GM21529 (cell line): ENCODE measurements around the gene KCNJ3.

Experiments
- ATAC-seq: cut with Tn5 transposase; IDR thresholded peaks from one replicate; pipeline ENCODE4 v1.9.1; 2021; ENCODE audit not compliant: unreplicated experiment

KCNJ3 gene

DNA sequence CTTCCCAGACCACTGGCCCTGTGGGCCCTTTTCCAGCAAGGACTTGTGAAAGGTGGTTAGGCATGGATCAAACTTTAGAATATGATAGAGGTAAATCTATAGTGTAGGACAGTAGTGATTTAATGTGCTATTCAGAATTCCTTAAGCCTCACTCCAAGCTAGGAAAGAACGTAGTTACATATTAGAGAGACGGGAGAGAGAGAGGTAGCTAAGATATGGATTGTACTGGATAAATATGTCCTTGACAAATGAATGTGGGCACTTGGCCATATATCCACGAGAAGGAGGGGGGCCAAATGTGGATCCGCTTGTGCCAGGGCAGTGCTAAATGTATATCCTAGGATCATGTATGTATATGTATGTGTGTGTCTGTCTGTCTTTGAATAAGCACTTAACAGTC lies 6.5 kb downstream of the KCNJ3 start:
- ATAC-seq = no peak

DNA sequence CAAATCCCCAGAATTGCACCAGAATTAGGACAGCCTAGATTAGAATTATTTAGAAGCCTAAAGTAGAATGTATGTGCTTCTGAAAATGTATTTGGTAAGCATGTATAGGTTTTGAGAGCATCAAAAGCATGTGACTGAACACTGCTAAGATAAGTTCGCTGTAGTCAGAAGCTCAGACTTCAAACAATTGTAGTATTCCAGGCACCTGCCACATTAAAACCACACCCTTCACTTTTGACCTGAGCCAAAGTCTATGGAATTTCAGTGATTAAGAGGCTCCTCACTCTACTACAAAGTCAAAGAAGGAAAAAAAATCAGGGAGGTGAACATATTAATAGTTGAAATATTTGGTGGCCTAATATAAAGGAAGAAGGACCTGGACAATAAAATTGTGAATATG lies 8.2 kb downstream of the KCNJ3 start:
- ATAC-seq = no peak

DNA sequence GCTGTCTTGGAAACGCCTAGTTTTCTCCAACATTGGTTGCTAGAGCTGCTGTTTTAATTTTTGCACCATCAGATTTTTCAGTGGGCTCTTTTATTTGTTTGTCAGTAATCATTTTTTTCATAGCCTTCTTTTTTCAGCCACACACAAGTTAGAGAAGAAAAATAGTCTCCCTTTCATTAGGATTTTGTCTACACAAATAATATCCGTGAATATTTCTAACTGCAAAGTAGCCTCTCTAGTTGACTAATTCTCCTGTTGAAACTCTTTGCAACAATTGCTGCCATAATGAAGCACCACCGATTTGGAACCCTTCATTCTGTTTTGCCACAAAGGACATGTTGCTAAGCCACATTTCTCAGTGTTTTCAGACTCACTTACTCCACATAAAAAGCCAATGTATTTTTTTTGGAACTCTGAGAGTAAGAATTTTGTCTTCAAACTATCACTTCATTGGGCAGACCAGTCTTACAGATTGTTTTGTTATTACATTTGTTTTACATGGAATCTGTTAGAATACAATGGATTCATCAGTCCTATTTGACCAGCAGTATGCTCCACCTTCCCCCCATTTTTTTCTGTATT lies 9.6 kb downstream of the KCNJ3 start:
- no peak for ATAC-seq

DNA sequence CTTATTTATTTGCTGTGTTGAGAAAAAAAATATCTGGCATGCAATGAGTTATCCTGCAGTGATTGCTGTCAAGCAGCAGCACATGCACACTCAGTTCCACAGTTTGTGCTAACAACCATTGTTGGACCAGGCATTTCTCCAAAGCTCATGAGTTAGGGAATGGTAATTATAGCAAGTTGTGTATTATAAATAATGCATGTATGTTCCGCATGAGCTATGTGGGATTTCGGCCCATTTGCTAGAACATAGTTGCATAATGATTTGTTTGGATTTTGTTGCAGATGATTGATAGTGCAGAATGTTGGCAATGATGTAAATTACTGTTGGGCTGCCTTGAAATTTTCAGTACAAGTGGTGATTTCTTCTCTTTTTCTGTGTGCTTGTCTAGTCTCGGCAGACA lies 10.7 kb downstream of the KCNJ3 start:
- no peak for ATAC-seq

DNA sequence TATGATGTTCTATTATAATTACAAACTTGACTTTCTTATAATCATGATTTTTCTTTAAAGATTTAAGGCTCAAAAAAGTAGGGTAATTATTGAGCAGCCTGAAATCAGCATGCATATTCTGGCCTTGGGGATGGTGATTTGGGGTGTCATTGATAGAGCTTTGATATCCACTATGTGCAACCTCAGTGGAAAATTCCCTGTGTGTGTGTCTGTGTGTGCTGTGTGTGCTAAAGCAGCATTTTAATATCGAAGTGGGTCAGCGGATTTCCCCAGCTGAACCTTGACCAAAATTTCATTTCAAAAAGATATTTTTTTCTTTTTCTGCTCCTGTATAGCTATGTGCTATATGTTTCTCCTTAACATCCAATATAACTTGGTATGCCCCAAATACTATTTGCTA lies 11.6 kb downstream of the KCNJ3 start:
- no peak for ATAC-seq

DNA sequence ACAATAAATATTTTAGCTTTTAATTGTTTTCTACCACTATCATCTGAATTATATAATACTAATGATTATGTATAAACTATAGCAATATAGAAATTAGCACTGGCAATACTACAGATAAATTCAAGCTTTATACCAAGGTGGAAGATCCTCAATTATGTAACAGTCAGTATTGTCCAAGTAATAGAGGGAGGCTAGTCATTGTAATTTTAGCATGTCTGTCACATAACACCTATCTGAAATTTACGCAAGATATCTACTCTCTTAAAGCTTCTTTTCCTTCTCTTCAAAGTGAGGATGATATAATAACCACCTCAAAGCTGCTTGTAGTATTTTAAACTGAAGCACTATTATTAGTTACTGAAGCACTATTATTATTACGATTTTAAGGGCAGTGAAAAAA lies 12.2 kb downstream of the KCNJ3 start:
- no peak for ATAC-seq

DNA sequence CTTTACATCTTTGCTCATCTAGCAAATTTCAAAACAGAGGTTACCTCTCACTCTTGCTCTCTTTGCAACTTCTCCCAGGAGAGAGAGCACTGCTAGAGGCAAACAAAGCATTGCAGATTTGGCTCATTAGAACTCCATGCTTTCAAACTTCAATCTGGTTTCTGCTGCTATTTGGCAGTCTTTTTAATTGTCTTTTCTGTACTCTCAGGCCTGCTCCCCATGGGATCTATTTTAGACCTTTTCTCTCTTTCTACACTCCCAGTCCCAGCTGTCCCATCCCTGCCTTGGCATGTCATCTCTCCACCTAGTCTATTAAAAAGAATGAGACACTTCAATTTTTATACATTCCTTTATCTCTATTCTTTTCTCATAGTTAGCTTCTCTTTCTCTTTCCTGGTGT lies 15.2 kb downstream of the KCNJ3 start:
- ATAC-seq = no peak

DNA sequence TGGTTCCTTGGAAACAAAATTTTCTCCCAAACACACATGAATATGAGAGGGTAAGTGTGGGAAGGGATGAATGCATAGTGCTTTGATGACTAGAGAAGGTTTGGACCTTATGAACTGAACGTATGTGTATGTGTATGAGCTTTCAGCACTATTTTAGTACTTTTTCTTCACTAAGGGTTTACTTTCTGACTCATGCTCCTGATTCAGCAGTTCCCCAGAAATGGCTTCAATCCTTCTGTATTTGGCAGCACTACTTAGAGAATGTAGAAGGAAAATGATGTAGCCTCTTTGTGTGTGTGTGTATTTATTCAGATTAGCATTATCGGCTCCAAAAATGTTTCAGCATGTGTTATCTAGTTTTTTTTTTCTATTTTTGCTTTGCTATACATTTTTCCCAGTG lies 22.2 kb downstream of the KCNJ3 start:
- ATAC-seq = no peak

- ATAC-seq = no peak
Observed at GRCh38 chr2:154724194-154724797, 25.8 kb downstream of the KCNJ3 start.

- ATAC-seq = no peak
Observed at GRCh38 chr2:154740361-154740760, 41.9 kb downstream of the KCNJ3 start.

GRCh38 chr2:154758871-154759270 lies 60.4 kb downstream of the KCNJ3 start:
- no peak for ATAC-seq

GRCh38 chr2:154762638-154763037 lies 64.1 kb downstream of the KCNJ3 start:
- no peak for ATAC-seq

DNA sequence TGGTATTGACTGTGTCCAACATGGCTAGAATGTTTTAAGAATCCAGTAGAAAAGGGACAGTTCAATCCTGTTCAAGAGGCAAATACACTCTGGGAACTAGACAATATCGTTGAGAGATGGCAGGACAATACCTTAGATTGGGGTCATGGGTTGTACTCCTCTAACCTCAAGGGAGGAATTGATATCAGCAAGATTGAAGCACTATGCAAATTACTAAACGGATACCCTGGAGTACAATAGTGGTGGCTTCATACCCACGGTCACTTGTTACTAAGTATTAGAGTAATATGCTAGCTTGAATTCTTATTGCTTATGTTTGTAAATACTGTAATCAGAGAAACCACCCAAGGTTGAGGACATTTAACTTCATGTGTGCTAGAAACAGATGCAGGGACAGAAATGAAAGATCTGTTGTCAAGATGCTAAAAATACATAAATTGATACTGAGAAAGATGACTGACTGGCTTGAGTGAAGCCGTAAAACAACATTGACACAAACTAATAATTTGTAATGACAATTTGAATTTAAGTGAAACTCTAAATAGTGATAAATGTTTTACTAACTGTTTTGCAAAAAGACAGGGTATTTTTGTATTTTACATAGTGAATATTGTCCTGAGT lies 73.3 kb downstream of the KCNJ3 start:
- ATAC-seq = no peak

GRCh38 chr2:154776825-154777224 lies 78.3 kb downstream of the KCNJ3 start:
- no peak for ATAC-seq

DNA sequence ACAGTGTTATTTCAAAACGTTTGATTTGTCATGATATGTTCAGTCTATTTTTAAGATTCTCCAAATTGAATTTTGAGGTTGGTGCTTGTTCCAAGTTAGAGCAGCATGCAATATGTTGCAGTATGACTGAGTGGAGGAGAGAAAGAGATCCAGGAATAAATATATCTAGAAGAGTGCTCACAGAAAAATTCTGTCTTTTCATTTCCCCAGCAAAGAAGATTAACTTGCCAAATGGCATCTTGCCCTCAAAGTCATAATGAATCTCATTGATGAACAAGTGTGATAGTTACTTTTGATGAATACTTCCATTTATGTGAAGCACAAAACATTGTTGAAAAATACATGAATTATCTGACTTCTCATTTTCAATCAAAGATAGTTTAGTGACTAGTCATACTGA lies 95.9 kb downstream of the KCNJ3 start:
- ATAC-seq = no peak

DNA sequence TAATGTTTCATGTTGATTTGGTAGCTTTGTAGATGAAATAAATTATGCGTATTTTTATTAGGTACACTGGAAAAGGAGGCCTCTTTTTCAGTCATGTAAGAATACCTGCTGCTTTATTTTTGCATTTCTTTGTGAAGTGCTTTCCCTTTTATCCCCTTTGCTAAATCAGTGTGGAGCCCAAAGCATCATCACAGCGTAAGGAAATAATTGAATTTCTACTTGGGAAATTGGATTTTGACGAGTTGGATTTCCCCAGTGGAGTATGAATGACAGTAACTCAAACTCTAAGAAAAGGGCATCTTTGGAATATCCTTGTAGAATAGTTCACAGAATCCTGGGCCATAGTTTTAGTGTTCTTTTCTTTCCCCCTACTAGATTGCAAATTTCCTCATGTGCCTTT lies 97.2 kb downstream of the KCNJ3 start:
- no peak for ATAC-seq

- ATAC-seq = no peak
Observed at GRCh38 chr2:154804451-154804850, 106.0 kb downstream of the KCNJ3 start.

- no peak for ATAC-seq
Observed at GRCh38 chr2:154813636-154814035, 115.1 kb downstream of the KCNJ3 start.

GRCh38 chr2:154814856-154815255 lies 116.4 kb downstream of the KCNJ3 start:
- no peak for ATAC-seq

DNA sequence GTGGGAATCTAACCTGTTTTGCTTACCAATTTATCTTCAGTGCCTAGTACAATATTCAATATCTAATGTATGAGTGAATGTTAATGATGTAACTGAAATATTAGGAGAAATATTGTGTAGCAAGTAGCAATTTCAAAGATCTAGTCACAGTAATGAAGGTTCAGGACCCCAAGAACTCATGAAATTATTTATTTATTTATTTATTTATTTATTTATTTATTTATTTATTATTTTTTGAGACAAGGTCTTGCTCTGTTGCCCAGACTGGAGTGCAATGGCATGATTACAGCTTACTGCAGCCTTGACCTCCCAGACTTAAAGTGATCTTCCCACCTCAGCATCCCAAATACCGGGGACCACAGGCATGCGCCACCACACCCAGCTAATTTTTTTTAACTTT lies 126.9 kb downstream of the KCNJ3 start:
- ATAC-seq = no peak

GRCh38 chr2:154826827-154827226 lies 128.3 kb downstream of the KCNJ3 start:
- ATAC-seq = no peak

- no peak for ATAC-seq
Observed at GRCh38 chr2:154827286-154827685, 128.8 kb downstream of the KCNJ3 start.

DNA sequence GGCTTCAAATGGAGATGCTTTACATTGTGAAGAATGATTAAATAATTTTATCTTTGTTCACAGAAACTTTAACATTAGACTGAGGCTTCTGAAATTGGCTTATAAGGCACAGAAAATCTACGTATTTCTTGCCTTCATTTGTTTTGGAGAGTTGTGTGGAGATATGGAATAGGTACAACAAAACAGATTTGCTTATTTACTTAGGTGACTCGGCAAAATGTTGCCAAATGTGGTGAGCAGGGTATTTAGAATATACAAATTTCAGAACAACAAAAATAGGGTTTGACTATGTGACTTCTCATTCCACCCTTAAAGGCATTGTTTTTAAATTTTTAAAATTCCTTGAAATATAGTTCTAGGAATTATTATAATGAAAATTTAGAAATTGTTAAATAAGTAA lies 134.2 kb downstream of the KCNJ3 start:
- no peak for ATAC-seq
